Measurements from ENCODE around the gene RUNX3.

DNA sequence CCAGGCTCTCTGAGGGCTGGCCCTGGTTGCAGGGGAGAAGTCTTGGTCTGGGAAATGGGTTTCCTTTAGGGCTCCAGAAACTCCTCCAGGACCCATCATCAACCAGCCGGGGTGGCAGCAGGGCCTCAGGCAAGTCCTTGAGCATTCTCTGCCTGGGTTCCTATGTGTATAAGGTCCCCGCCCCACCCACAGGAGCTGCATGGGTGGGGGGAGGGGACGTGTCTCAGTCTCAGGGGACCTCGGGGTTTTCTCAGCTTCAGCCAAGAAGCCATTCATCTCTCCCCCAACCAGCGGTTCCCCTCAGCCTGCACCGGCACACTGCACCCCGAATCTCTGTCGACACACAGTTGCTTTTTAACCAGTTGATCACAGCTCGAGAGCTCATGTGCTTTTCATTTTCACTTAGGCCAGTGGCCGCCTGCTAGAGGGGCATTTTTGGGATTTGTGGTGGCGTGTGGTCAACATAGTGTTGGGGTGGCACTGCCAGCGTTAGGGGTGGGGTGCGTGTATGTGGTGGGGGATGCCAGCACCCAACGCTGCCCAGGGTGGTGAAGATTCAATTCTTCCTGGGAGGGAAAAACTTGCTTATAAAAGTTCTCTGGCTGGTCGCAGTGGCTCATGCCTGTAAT is 6.5 kb downstream of the RUNX3 start:
- TF ChIP-seq, protein P1, sequence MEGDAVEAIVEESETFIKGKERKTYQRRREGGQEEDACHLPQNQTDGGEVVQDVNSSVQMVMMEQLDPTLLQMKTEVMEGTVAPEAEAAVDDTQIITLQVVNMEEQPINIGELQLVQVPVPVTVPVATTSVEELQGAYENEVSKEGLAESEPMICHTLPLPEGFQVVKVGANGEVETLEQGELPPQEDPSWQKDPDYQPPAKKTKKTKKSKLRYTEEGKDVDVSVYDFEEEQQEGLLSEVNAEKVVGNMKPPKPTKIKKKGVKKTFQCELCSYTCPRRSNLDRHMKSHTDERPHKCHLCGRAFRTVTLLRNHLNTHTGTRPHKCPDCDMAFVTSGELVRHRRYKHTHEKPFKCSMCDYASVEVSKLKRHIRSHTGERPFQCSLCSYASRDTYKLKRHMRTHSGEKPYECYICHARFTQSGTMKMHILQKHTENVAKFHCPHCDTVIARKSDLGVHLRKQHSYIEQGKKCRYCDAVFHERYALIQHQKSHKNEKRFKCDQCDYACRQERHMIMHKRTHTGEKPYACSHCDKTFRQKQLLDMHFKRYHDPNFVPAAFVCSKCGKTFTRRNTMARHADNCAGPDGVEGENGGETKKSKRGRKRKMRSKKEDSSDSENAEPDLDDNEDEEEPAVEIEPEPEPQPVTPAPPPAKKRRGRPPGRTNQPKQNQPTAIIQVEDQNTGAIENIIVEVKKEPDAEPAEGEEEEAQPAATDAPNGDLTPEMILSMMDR (IDR thresholded peaks at IDR 0.05; ENCODE audit: low read depth, low read length, poor library complexity, severe bottlenecking), result no peak
- no peak for TF ChIP-seq EZH2phosphoT487 (IDR thresholded peaks at IDR 0.05; ENCODE audit: borderline replicate concordance, low read length)
